ENCODE measurements around the gene KLK2.
"Not testable (repeated sequence)": the region's sequence is repeated elsewhere in the genome, so short reads cannot be mapped to it uniquely, and the experiment has no call there.

KLK2 gene

DNA sequence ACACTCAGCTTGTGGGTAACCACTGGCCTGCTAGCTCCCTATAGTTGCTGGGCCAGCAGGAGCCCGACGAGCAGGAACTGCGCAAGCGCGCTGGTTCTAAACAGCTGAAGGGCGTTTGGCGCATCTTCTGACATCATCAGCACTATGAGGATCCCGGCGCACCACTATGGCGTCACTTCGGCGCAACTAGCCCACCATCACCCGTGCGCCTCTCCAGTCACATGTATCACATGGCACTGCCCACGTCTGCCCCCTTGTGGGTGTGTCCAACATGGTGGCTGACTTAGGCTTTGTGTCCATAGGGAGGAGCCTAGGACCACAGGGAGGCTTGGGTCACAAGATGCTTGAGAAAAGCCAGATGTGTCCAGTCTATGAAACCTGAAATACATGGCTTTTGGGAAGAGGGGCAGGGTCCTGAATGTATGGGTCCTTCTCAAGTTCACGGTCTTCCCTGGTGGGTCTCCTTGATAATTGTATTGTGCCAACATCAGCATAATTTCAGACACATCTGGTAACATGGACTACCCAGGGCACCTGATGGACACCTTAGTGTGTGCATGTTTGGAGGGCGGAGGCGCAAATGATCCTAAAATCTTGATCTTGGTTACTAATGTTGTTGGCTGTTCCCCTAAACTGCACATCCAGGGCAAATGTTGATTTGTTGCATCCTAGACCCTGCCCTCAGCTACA, 20.0 kb downstream of the KLK2 start:
- no peaks in the 10 kb centered on the region for H3K4me1 ChIP-seq (ENCODE audit: insufficient read depth, low read length)
- no peaks in the 10 kb centered on the region for H3K36me3 ChIP-seq (ENCODE audit: insufficient read depth, low read length)
- peaks cover 5% of the 10 kb centered on the region; the same call in 1 of the 2 replicates for H3K9me3 ChIP-seq (ENCODE audit: control insufficient read depth, insufficient read depth, low read length)
- H3K9ac ChIP-seq (ENCODE audit: low read depth, low read length), result no peak overlapping the region

GRCh38 chr19:50894478-50895356, 21.5 kb downstream of the KLK2 start:
- H3K4me1 ChIP-seq (ENCODE audit: insufficient read depth, low read length), result no peaks in the 10 kb centered on the region

DNA sequence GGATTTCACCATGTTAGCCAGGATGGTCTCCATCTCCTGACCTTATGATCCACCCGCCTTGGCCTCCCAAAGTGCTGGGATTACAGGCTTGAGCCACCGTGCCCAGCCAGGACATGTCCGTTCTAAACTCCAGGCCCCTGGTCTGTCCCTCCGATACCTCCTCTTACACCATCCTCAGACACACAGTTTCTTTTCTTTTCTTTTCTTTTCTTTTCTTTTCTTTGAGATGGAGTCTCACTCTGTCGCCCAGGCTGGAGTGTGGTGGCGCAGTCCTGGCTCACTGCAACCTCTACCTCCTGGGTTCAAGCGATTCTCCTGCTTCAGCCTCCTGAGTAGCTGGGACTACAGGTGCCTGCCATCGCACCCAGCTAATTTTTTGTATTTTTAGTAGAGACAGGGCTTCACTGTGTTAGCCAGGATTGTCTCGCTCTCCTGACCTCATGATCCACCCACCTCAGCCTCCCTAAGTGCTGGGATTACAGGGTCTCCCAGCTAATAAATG, 22.9 kb downstream of the KLK2 start:
- not testable (repeated sequence) for H3K9ac ChIP-seq (ENCODE audit: low read depth, low read length); H3K36me3 ChIP-seq (ENCODE audit: insufficient read depth, low read length); H3K4me1 ChIP-seq (ENCODE audit: insufficient read depth, low read length); H3K9me3 ChIP-seq (ENCODE audit: control insufficient read depth, insufficient read depth, low read length)

More at GRCh38 chr19:50894478-50895356, 21.5 kb downstream of the KLK2 start:
- Histone ChIP-seq H3K9ac (ENCODE audit: low read depth, low read length) (no peak overlapping the region), H3K9me3 (ENCODE audit: control insufficient read depth, insufficient read depth, low read length) (peaks cover 5% of the 10 kb centered on the region; the same call in 1 of the 2 replicates), H3K36me3 (ENCODE audit: insufficient read depth, low read length) (no peaks in the 10 kb centered on the region)

DNA sequence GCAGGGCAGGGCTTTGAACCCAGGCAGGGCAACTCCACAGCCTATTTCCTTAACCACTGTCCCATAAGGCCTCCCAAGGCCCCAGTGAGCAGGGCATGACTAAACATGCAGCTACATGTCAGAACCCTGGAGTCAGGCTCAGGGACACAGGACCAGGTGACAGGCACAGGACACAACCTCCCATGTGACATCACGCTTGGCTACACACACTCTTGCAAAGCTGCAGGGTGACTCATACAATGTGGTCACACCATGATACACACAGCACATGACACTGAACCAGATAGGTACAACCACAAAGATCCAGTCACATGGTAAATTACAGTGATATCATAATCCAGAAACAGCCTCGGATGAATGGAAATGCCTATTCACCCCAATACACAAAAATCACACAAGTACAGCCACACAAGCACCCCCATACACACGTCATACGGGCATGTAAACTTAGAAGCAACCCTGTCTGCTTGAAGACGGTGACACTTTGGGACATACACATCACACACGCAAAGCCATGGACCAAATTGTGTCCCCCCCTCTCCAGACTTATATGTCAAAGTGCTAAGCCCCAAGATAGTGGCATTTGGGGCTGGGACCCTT, 23.5 kb downstream of the KLK2 start:
- H3K36me3 ChIP-seq (ENCODE audit: insufficient read depth, low read length), result no peaks in the 10 kb centered on the region
- no peak overlapping the region for H3K9ac ChIP-seq (ENCODE audit: low read depth, low read length)
- no peaks in the 10 kb centered on the region for H3K4me1 ChIP-seq (ENCODE audit: insufficient read depth, low read length)
- H3K9me3 ChIP-seq (ENCODE audit: control insufficient read depth, insufficient read depth, low read length), result peaks cover 5% of the 10 kb centered on the region; the same call in 1 of the 2 replicates

DNA sequence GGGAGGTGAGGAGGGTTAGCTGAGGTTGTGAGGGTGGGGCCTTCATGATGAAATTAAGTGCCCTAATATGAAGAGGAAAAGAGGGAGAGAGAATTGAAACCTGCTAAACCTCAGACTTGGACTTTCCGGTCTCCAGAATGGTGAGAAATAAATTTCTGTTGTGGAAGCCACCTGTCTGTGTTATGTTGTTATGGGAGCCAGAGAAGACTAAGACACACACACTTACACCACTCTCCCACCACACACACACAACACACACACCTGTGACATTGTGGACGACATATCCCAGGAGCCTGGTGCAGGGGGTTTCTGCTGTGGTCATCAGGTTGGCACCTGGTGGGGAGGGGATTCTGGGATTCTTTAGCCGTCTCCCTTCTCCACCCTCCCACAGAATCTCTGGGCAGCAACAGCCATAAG, 24.0 kb downstream of the KLK2 start:
- no peak overlapping the region for H3K9ac ChIP-seq (ENCODE audit: low read depth, low read length)
- no peaks in the 10 kb centered on the region for H3K4me1 ChIP-seq (ENCODE audit: insufficient read depth, low read length)
- peaks cover 5% of the 10 kb centered on the region; the same call in 1 of the 2 replicates for H3K9me3 ChIP-seq (ENCODE audit: control insufficient read depth, insufficient read depth, low read length)
- no peaks in the 10 kb centered on the region for H3K36me3 ChIP-seq (ENCODE audit: insufficient read depth, low read length)

DNA sequence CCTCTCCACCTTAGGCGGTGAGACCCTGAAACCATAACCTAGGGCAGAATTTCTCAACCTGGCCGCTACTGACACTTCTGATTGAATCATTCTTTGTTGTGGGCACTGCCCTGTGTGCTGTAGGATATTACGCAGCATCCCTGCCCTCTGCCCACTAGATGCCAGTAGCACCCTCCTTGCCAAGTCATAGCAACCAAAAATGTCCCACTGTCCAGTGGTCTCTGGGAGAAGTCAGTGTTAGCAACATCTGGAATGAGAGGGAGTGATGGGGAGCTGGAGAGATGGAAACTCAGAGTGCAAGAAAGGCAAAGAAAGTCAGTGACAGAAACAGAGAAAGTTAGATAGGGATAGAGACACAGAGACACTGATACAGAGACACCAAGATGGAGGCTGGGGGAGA, 24.4 kb downstream of the KLK2 start:
- H3K4me1 ChIP-seq (ENCODE audit: insufficient read depth, low read length), result no peaks in the 10 kb centered on the region
- peaks cover 5% of the 10 kb centered on the region; the same call in 1 of the 2 replicates for H3K9me3 ChIP-seq (ENCODE audit: control insufficient read depth, insufficient read depth, low read length)
- no peaks in the 10 kb centered on the region for H3K36me3 ChIP-seq (ENCODE audit: insufficient read depth, low read length)
- H3K9ac ChIP-seq (ENCODE audit: low read depth, low read length), result no peak overlapping the region

DNA sequence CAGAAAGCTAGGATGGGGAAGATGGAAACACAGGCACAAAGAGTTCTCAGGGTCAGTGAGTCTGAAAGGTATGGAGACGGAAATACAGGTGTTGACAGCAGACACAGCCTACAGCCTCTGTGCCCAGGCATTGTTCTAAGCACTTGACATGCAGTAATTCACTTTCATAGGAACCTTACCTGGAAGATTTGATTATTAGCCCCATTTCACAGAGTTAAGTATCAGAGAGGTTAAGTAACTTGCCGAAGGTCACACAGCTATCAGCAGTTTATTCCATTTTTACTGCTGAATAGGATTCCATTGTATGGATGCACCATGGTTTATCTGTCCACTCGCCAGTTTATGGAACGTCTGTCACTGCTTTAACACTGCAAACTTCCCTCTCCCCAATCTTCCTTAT, 24.8 kb downstream of the KLK2 start:
- H3K36me3 ChIP-seq (ENCODE audit: insufficient read depth, low read length), result no peaks in the 10 kb centered on the region
- no peaks in the 10 kb centered on the region for H3K4me1 ChIP-seq (ENCODE audit: insufficient read depth, low read length)
- no peak overlapping the region for H3K9ac ChIP-seq (ENCODE audit: low read depth, low read length)
- H3K9me3 ChIP-seq (ENCODE audit: control insufficient read depth, insufficient read depth, low read length), result peaks cover 5% of the 10 kb centered on the region; the same call in 1 of the 2 replicates

DNA sequence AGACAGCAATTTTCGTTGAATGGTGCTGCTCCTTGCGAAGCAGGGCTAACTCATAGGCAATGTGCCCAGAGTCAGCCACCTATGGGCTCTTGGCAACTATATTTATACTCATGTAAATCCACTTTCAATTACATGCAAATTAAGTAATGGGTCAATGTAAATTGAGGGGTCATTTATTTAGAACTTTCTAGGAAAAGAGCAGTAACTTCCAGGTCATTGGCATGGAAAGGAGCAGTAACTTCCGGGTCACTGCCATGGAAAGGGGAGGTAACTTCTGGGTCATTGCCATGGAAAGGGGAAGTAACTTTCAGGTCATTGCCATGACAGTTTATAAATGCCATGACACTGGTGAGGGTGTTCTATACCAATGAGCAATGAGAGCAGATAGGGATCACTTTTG, 26.3 kb downstream of the KLK2 start:
- Histone ChIP-seq H3K9ac (ENCODE audit: low read depth, low read length) (no peak overlapping the region), H3K36me3 (ENCODE audit: insufficient read depth, low read length) (no peaks in the 10 kb centered on the region), H3K9me3 (ENCODE audit: control insufficient read depth, insufficient read depth, low read length) (peaks cover 1% of the 10 kb centered on the region; the same call in 1 of the 2 replicates), H3K4me1 (ENCODE audit: insufficient read depth, low read length) (no peaks in the 10 kb centered on the region)

- H3K9ac ChIP-seq (ENCODE audit: low read depth, low read length), result no peak overlapping the region
- no peaks in the 10 kb centered on the region for H3K4me1 ChIP-seq (ENCODE audit: insufficient read depth, low read length)
- H3K36me3 ChIP-seq (ENCODE audit: insufficient read depth, low read length), result no peaks in the 10 kb centered on the region
- no peaks in the 10 kb centered on the region for H3K9me3 ChIP-seq (ENCODE audit: control insufficient read depth, insufficient read depth, low read length)
These were observed 29.4 kb downstream of the KLK2 start for GRCh38 chr19:50902640-50903039.

DNA sequence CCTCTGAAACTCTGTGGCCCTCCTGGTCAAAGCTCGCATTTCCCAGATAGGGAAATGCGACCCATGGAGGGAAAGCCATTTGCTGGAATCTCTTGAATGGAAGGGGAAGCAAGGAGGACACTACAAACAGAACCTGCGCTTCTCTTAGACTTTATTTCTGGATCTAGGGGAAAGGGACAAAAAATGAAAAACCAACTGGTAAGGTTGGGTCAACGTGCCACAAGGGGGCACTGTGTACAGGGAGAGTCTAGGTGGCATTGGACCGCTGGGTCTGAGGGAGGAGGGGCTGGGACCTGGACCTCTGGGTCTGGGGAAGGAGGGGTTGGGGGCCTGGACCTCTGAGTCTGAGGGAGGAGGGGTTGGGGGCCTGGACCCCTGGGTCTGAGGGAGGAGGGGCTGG, 33.0 kb downstream of the KLK2 start:
- Histone ChIP-seq H3K9ac (ENCODE audit: low read depth, low read length) (no peak overlapping the region), H3K36me3 (ENCODE audit: insufficient read depth, low read length) (no peaks in the 10 kb centered on the region), H3K4me1 (ENCODE audit: insufficient read depth, low read length) (no peaks in the 10 kb centered on the region), H3K9me3 (ENCODE audit: control insufficient read depth, insufficient read depth, low read length) (no peaks in the 10 kb centered on the region)

GRCh38 chr19:50908336-50908735, 35.1 kb downstream of the KLK2 start:
- Histone ChIP-seq H3K4me1 (ENCODE audit: insufficient read depth, low read length) (no peaks in the 10 kb centered on the region), H3K9me3 (ENCODE audit: control insufficient read depth, insufficient read depth, low read length) (no peaks in the 10 kb centered on the region), H3K9ac (ENCODE audit: low read depth, low read length) (no peak overlapping the region; the same call in 1 of the 2 replicates), H3K36me3 (ENCODE audit: insufficient read depth, low read length) (no peaks in the 10 kb centered on the region)

DNA sequence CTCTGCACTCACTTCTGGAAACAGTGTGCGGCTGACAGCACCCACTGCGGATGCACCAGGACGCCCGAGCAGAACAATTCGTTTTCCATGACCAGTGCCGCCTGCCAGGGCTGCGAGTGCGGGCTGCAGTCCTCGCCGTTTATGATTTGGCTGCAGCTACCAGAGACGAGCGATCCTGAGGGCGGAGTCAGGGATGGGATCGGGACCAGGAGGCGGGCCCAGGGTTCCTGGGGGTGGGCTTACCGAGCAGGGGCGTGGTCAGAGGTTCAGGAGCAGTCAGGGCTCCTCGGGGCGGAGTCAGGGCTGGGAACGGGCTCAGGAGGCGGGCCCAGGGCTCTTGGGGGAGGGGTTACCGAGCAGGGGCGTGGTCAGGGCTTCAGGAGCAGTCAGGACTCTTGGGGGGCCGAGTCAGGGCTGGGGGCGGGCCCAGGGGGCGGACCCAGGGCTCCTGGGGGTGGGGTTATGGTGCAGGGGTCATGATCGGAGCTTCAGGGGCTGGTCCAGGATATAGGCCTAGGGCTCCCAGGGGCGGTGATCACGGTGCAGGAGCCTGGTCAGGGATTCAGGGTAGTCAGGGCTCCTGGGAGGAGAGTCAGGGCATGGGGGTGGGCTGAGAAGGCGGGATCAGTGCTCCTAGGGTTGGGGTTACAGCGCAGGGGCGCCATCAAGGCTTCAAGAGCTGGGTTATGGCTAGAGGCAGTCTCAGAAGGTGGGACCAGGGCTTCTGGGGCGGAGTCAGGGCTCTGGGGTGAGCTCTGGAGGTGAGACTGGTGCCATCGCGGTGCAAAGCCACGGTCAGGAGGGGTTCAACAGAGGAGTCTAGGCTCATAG, 36.2 kb downstream of the KLK2 start:
- Histone ChIP-seq H3K4me1 (ENCODE audit: insufficient read depth, low read length) (no peaks in the 10 kb centered on the region), H3K9me3 (ENCODE audit: control insufficient read depth, insufficient read depth, low read length) (no peaks in the 10 kb centered on the region), H3K36me3 (ENCODE audit: insufficient read depth, low read length) (no peaks in the 10 kb centered on the region), H3K9ac (ENCODE audit: low read depth, low read length) (peak overlapping the region; percentile 48; the same call in 1 of the 2 replicates)

GRCh38 chr19:50910722-50911121, 37.5 kb downstream of the KLK2 start:
- H3K36me3 ChIP-seq (ENCODE audit: insufficient read depth, low read length), result no peaks in the 10 kb centered on the region
- no peaks in the 10 kb centered on the region for H3K9me3 ChIP-seq (ENCODE audit: control insufficient read depth, insufficient read depth, low read length)
- H3K4me1 ChIP-seq (ENCODE audit: insufficient read depth, low read length), result no peaks in the 10 kb centered on the region
- H3K9ac ChIP-seq (ENCODE audit: low read depth, low read length), result no peak overlapping the region
